Fibroblast of lung (primary cell): ENCODE results near the gene KCNIP1. TPM values are rescaled to one million over a fixed set of nuclear protein-coding genes. Genes with fewer than 3 reads are reported as not detected.

Experiments used
- DNase-seq, 2 donors: peaks; one replicate each; pipeline versions ENCODE4 v3.0.0 to v3.0.0-alpha.2; 2010; ENCODE audit warnings: low read depth in 2 of 2
- H2AFZ ChIP-seq: 2 replicates; pipeline ENCODE4 v1.5.1; 2012; ENCODE audit warnings: low read length, control low read depth, inconsistent platforms
- H3K27ac ChIP-seq: 2 replicates; pipeline ENCODE4 v1.5.1; 2011; ENCODE audit warnings: low read length, control low read depth; ENCODE audit not compliant: insufficient read depth
- H3K27me3 ChIP-seq: 2 replicates; pipeline ENCODE4 v1.5.1; 2011; ENCODE audit warnings: mild to moderate bottlenecking, low read length; ENCODE audit not compliant: control insufficient read depth, insufficient read depth
- H3K36me3 ChIP-seq: 2 replicates; pipeline ENCODE4 v1.5.1; 2011; ENCODE audit warnings: low read length; ENCODE audit not compliant: control insufficient read depth, insufficient read depth
- H3K4me1 ChIP-seq: 2 replicates; pipeline ENCODE4 v1.5.1; 2011; ENCODE audit warnings: low read length; ENCODE audit not compliant: control insufficient read depth, insufficient read depth; ENCODE audit errors: extremely low read depth
- H3K4me2 ChIP-seq: 2 replicates; pipeline ENCODE4 v1.5.1; 2011; ENCODE audit warnings: low read length, control low read depth; ENCODE audit not compliant: insufficient read depth; ENCODE audit errors: extremely low read depth
- H3K4me3 ChIP-seq, 4 experiments: fragments of 200-600 bp in 1 of 4; sonication (generic) in 1 of 4; replicated peaks in 1 of 4; 2 replicates each; pipeline ENCODE4 v1.5.1; 2011 to 2016; ENCODE audit warnings: low read length in 4 of 4, low read depth in 3 of 4, mild to moderate bottlenecking in 3 of 4, control low read depth in 2 of 4, inconsistent platforms in 1 of 4, mixed read lengths in 1 of 4; ENCODE audit not compliant: insufficient read depth in 1 of 4; ENCODE audit errors: control extremely low read depth in 1 of 4
- H3K79me2 ChIP-seq: 2 replicates; pipeline ENCODE4 v1.5.1; 2012; ENCODE audit warnings: mild to moderate bottlenecking, low read length, inconsistent platforms; ENCODE audit not compliant: control insufficient read depth, insufficient read depth
- H3K9ac ChIP-seq: 2 replicates; pipeline ENCODE4 v1.5.1; 2011; ENCODE audit warnings: mild to moderate bottlenecking, low read length, control low read depth; ENCODE audit not compliant: insufficient read depth
- H3K9me3 ChIP-seq: 2 replicates; pipeline ENCODE4 v1.5.1; 2012; ENCODE audit warnings: low read depth, low read length; ENCODE audit not compliant: control insufficient read depth, insufficient read depth
- H4K20me1 ChIP-seq: 2 replicates; pipeline ENCODE4 v1.5.1; 2011; ENCODE audit warnings: low read length; ENCODE audit not compliant: control insufficient read depth, insufficient read depth; ENCODE audit errors: extremely low read depth
- EZH2 ChIP-seq: IDR thresholded peaks from 2 replicates; pipeline ENCODE4 v1.5.1; 2012; ENCODE audit warnings: low read length, control low read depth, mild to moderate bottlenecking; ENCODE audit errors: missing control alignments
- polyA plus RNA-seq, 2 donors: library from polyadenylated mRNA; depleted of rRNA in 1 of 2; stranded (reverse) in 1 of 2; unstranded in 1 of 2; fragments of >200 nt; gene quantifications; 2 replicates each; pipeline ENCODE4 v1.2.1, GENCODE V29; 2011 to 2012; ENCODE audit warnings: missing spikeins in 1 of 2
- total RNA-seq: library from RNA; depleted of rRNA; stranded (reverse); fragments of >200 nt; gene quantifications from 2 replicates; pipeline ENCODE4 v1.2.1, GENCODE V29; 2014
- TF ChIP-seq, protein P1 (sequence below), 2 donors: IDR thresholded peaks in 1 of 2; conservative IDR thresholded peaks in 1 of 2; 1 replicate in 1 of 2; 2 replicates in 1 of 2; pipeline ENCODE4 v1.5.1; 2011 to 2012; ENCODE audit warnings: low read length in 2 of 2, control low read depth in 1 of 2, inconsistent platforms in 1 of 2, low read depth in 1 of 2, mild to moderate bottlenecking in 1 of 2

KCNIP1 gene
- total and polyA plus RNA-seq, 2 donors (not counting 1 experiment from before 2014, with no cell fraction given), result not detected

DNA sequence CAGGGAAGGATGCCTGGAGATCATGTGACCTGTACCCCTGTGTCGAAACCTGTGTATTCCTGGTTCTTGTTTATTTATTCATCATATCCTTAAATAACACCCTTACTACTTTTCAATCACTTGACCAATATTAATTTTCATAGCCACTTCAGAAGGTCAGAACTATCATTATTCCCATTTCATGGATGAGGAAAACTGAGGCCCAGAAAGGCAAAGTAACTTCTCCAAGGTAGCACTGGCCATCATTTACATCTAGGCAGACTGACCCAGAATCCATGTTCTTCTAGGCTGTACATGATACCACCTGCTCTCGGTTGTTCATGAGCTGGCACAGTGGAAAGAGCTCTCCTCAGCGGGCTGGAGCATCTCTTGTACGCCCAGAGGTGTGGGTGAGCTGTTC lies 49.4 kb downstream of the KCNIP1 start:
- Histone ChIP-seq H3K36me3 (no peaks in the 10 kb centered on the region), H3K27ac (no peak overlapping the region), H3K27me3 (no peaks in the 10 kb centered on the region), H3K4me2 (no peak overlapping the region), H4K20me1 (no peaks in the 10 kb centered on the region), H2AFZ (no peak overlapping the region), H3K4me3 (no peak overlapping the region), H3K9me3 (no peaks in the 10 kb centered on the region), H3K9ac (no peak overlapping the region), H3K4me1 (no peaks in the 10 kb centered on the region), H3K79me2 (no peaks in the 10 kb centered on the region)
- TF ChIP-seq EZH2, result no peak
- TF ChIP-seq, protein P1, sequence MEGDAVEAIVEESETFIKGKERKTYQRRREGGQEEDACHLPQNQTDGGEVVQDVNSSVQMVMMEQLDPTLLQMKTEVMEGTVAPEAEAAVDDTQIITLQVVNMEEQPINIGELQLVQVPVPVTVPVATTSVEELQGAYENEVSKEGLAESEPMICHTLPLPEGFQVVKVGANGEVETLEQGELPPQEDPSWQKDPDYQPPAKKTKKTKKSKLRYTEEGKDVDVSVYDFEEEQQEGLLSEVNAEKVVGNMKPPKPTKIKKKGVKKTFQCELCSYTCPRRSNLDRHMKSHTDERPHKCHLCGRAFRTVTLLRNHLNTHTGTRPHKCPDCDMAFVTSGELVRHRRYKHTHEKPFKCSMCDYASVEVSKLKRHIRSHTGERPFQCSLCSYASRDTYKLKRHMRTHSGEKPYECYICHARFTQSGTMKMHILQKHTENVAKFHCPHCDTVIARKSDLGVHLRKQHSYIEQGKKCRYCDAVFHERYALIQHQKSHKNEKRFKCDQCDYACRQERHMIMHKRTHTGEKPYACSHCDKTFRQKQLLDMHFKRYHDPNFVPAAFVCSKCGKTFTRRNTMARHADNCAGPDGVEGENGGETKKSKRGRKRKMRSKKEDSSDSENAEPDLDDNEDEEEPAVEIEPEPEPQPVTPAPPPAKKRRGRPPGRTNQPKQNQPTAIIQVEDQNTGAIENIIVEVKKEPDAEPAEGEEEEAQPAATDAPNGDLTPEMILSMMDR (conservative IDR thresholded peaks at IDR 0.05 in 1 of 2, IDR thresholded peaks at IDR 0.05 in 1 of 2; ENCODE audit: low read depth in 1 of 2, low read length in 2 of 2), result no peak
- DNase-seq, result no peak

DNA sequence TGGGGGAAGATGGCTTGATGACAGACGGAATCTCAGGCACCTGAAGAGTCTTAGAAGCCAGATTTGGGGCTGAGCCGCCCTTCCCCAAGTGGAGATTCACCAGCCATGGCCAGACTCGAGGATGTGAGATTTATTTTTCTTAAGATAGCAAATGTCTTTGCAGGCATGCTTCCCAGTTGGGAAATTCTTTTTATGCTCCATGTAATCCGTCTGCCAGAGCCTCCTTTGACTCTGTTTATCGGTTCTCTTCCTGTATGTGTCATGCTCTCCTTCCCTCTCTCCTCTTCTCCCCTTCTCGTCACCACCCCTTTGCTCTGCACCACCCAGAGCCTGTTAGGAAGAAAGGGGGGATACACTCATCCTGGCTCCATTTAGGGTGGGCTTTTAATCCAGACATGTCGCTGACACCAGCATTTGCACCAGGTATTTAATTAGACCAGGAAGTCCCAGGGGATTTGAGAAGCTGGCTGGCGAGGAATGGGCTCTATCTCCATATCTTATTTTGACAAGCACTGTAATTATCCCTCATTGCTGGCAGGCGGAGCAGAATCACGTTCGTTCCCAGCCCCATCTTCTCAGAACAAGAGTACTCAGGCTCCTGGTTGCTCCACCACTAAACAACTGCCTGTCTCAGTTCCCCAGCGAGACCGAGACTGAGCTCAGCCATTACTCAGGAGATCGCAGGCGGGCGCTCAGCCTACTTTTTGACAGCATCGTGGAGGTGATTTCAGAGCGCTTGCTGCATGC lies 50.9 kb downstream of the KCNIP1 start:
- Histone ChIP-seq H3K4me2 (peak overlapping the region; percentile 8), H3K4me3 (no peak overlapping the region), H3K27ac (no peak overlapping the region), H3K36me3 (no peaks in the 10 kb centered on the region), H3K9ac (no peak overlapping the region), H3K27me3 (no peaks in the 10 kb centered on the region), H3K79me2 (no peaks in the 10 kb centered on the region), H3K4me1 (no peaks in the 10 kb centered on the region), H2AFZ (no peak overlapping the region), H3K9me3 (no peaks in the 10 kb centered on the region), H4K20me1 (no peaks in the 10 kb centered on the region)
- DNase-seq, result peak; percentile 53 to 71
- no peak for TF ChIP-seq EZH2
- TF ChIP-seq, protein P1 (conservative IDR thresholded peaks at IDR 0.05 in 1 of 2, IDR thresholded peaks at IDR 0.05 in 1 of 2; ENCODE audit: low read depth in 1 of 2, low read length in 2 of 2), result no peak

DNA sequence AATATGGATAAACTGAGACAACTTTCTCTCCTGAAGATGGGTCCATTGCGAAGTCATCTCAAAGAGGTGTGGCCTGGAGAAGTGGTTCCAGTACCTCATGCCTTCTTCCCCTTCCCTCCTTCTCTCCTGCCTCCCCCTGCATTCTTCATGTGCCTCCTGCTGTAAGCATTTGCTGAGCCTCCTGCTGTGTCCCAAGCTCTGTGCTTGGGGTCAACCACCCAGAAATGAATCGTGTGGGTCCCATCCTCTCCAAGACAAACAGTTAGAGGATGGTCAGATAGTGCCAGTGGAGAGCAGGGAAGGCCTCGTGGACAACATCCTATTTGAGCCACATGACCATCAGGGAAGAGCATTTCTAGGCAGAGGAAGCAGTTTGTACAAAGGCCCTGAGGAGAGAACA lies 53.5 kb downstream of the KCNIP1 start:
- Histone ChIP-seq H2AFZ (no peak overlapping the region), H3K4me1 (no peaks in the 10 kb centered on the region), H3K4me2 (no peak overlapping the region), H3K9me3 (no peaks in the 10 kb centered on the region), H3K27me3 (no peaks in the 10 kb centered on the region), H3K9ac (no peak overlapping the region), H3K79me2 (no peaks in the 10 kb centered on the region), H3K36me3 (no peaks in the 10 kb centered on the region), H4K20me1 (no peaks in the 10 kb centered on the region), H3K4me3 (no peak overlapping the region), H3K27ac (no peak overlapping the region)
- TF ChIP-seq EZH2, result no peak
- TF ChIP-seq, protein P1 (conservative IDR thresholded peaks at IDR 0.05 in 1 of 2, IDR thresholded peaks at IDR 0.05 in 1 of 2; ENCODE audit: low read depth in 1 of 2, low read length in 2 of 2), result no peak
- DNase-seq, result no peak
